SU-DHL-6 (cell line): ENCODE data around the gene OR4Q2.

ENCODE experiments used
- H2AFZ ChIP-seq: fragments of 200-600 bp; sonication (generic); 2 replicates; pipeline ENCODE4 v1.6.1; 2014; ENCODE audit warnings: low read depth, mild to moderate bottlenecking, moderate library complexity, mixed read lengths, antibody characterized with exemption, low read length; ENCODE audit not compliant: severe bottlenecking
- H3F3A ChIP-seq: fragments of 200-600 bp; shearing (Covaris generic); 2 replicates; pipeline ENCODE4 v1.6.0; 2016; ENCODE audit warnings: antibody characterized with exemption, mild to moderate bottlenecking; ENCODE audit not compliant: insufficient read depth
- H3K27ac ChIP-seq: fragments of 200-600 bp; sonication (generic); 2 replicates; pipeline ENCODE4 v1.5.1; 2016; ENCODE audit warnings: low read depth, mild to moderate bottlenecking, low read length, moderate library complexity, mixed read lengths
- H3K27me3 ChIP-seq: fragments of 200-600 bp; sonication (generic), shearing (Covaris generic); 2 replicates; pipeline ENCODE4 v1.6.0; 2014; ENCODE audit warnings: mild to moderate bottlenecking, low read length
- H3K36me3 ChIP-seq: fragments of 200-600 bp; sonication (generic); 2 replicates; pipeline ENCODE4 v1.6.1; 2014; ENCODE audit warnings: mild to moderate bottlenecking, low read length, mixed read lengths
- H3K4me2 ChIP-seq: fragments of 300-600, 200-600 bp; shearing (Covaris generic), sonication (generic); 2 replicates; pipeline ENCODE4 v1.6.0; 2014; ENCODE audit warnings: low read length, low read depth, mild to moderate bottlenecking; ENCODE audit not compliant: poor library complexity, severe bottlenecking
- H3K4me3 ChIP-seq: fragments of 200-600 bp; sonication (generic); 2 replicates; pipeline ENCODE4 v1.5.1; 2014; ENCODE audit warnings: antibody characterized with exemption, low read length, mild to moderate bottlenecking, mixed read lengths; ENCODE audit not compliant: insufficient read depth, poor library complexity, severe bottlenecking
- H3K79me2 ChIP-seq: fragments of 200-600 bp; sonication (generic); 2 replicates; pipeline ENCODE4 v1.6.1; 2014; ENCODE audit warnings: mild to moderate bottlenecking, low read length, moderate library complexity; ENCODE audit not compliant: insufficient read depth
- H3K9ac ChIP-seq: fragments of 200-600 bp; sonication (generic); 2 replicates; pipeline ENCODE4 v1.7.0; 2014; ENCODE audit warnings: mild to moderate bottlenecking, low read length
- H3K9me2 ChIP-seq: fragments of 200-600 bp; sonication (generic); replicated peaks from 2 replicates; pipeline ENCODE4 v1.6.1; 2014; ENCODE audit warnings: low read length; ENCODE audit not compliant: insufficient read depth
- H3K9me3 ChIP-seq: fragments of 200-600 bp; sonication (generic); 2 replicates; pipeline ENCODE4 v1.6.1; 2014; ENCODE audit warnings: low read length, mixed read lengths; ENCODE audit not compliant: insufficient read depth
- H4K20me1 ChIP-seq: fragments of 200-600 bp; sonication (generic); 2 replicates; pipeline ENCODE4 v1.6.1; 2014; ENCODE audit warnings: low read depth, mild to moderate bottlenecking, antibody characterized with exemption, low read length, moderate library complexity, mixed read lengths
- CTCF ChIP-seq: fragments of 200-600 bp; sonication (generic); IDR thresholded peaks from one replicate; pipeline ENCODE4 v1.5.1; 2017; ENCODE audit warnings: antibody characterized with exemption, mild to moderate bottlenecking, low read length, moderate library complexity; ENCODE audit not compliant: insufficient read depth, poor library complexity, severe bottlenecking
- EZH2phosphoT487 ChIP-seq: fragments of 200-600 bp; sonication (generic), shearing (Covaris generic); conservative IDR thresholded peaks from 2 replicates; pipeline ENCODE4 v1.6.1; 2018; ENCODE audit warnings: mild to moderate bottlenecking, antibody characterized with exemption, low read length, moderate library complexity, mixed read lengths

The OR4Q2 gene

GRCh38 chr14:19993438-19993837 is 8.5 kb upstream of the OR4Q2 start:
- Histone ChIP-seq H3K27me3 (no peaks in the 10 kb centered on the region), H3K27ac (no peak overlapping the region), H3K36me3 (no peaks in the 10 kb centered on the region), H3K4me2 (no peak overlapping the region), H3K9ac (no peak overlapping the region), H3K9me3 (no peaks in the 10 kb centered on the region), H3F3A (no peaks in the 10 kb centered on the region), H3K79me2 (no peaks in the 10 kb centered on the region), H3K9me2 (no peaks in the 10 kb centered on the region), H3K4me3 (no peak overlapping the region), H4K20me1 (no peaks in the 10 kb centered on the region), H2AFZ (no peak overlapping the region)
- no peak for TF ChIP-seq EZH2phosphoT487
- no peak for TF ChIP-seq CTCF

- H3K4me2 ChIP-seq = no peak overlapping the region
- H3K36me3 ChIP-seq = no peaks in the 10 kb centered on the region
- H3K4me3 ChIP-seq = no peak overlapping the region
- H3K9me2 ChIP-seq = no peaks in the 10 kb centered on the region
- H3K9me3 ChIP-seq = no peaks in the 10 kb centered on the region
- no peak overlapping the region for H2AFZ ChIP-seq
- no peaks in the 10 kb centered on the region for H3F3A ChIP-seq
- no peaks in the 10 kb centered on the region for H3K79me2 ChIP-seq
- no peaks in the 10 kb centered on the region for H3K27me3 ChIP-seq
- TF ChIP-seq CTCF = no peak
- no peak for TF ChIP-seq EZH2phosphoT487
- no peaks in the 10 kb centered on the region for H4K20me1 ChIP-seq
- no peak overlapping the region for H3K9ac ChIP-seq
- no peak overlapping the region for H3K27ac ChIP-seq
Measured at GRCh38 chr14:20002319-20002718, 356 bp downstream of the OR4Q2 start.

- H3K27me3 ChIP-seq = no peaks in the 10 kb centered on the region
- no peak overlapping the region for H3K9ac ChIP-seq
- TF ChIP-seq CTCF = no peak
- TF ChIP-seq EZH2phosphoT487 = no peak
- H4K20me1 ChIP-seq = no peaks in the 10 kb centered on the region
- H3K79me2 ChIP-seq = no peaks in the 10 kb centered on the region
- H3F3A ChIP-seq = no peaks in the 10 kb centered on the region
- H3K4me2 ChIP-seq = no peak overlapping the region
- H3K27ac ChIP-seq = no peak overlapping the region
- H3K9me2 ChIP-seq = no peaks in the 10 kb centered on the region
- H3K36me3 ChIP-seq = no peaks in the 10 kb centered on the region
- no peak overlapping the region for H2AFZ ChIP-seq
- no peaks in the 10 kb centered on the region for H3K9me3 ChIP-seq
- no peak overlapping the region for H3K4me3 ChIP-seq
Measured at GRCh38 chr14:20008156-20008555, 6.2 kb downstream of the OR4Q2 start.
